Breast epithelium (tissue), 3 donors: ENCODE data around the gene STARD8.

Experiments
- POLR2A ChIP-seq: fragments of 450-650 bp; IDR thresholded peaks from one replicate; pipeline ENCODE4 v1.6.1; 2016; ENCODE audit warnings: antibody characterized with exemption, mild to moderate bottlenecking, moderate library complexity
- POLR2AphosphoS5 ChIP-seq, 3 donors: sonication (generic); formaldehyde crosslinking; IDR thresholded peaks; one replicate each; pipeline ENCODE4 v1.6.1; 2017; ENCODE audit warnings: antibody characterized with exemption in 3 of 3
- TF ChIP-seq, protein P1 (sequence below), 3 donors: fragments of 450-650 bp; IDR thresholded peaks; one replicate each; pipeline ENCODE4 v1.5.1; 2016 to 2017; ENCODE audit warnings: antibody characterized with exemption in 3 of 3, mild to moderate bottlenecking in 3 of 3, moderate library complexity in 3 of 3

DNA sequence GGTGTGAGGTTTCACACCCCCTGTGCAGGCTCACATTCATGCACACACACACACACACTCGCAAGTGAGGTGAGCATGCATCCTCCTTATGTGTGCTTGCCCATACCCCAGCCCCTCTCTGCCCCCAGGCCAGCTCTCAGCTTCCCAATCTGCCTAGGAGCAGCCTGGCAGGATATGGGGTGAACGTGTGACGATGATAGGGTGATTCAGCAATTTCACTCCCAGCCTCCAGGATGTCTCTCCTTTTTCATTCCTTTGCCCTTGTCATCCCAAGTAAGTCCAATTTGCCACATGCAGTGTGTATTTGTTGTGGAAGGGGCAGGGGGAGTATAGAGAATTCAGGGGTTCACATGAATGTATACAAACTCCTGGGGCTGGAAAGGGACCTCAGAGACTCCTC, 7.2 kb downstream of the STARD8 start:
- TF ChIP-seq, protein P1, sequence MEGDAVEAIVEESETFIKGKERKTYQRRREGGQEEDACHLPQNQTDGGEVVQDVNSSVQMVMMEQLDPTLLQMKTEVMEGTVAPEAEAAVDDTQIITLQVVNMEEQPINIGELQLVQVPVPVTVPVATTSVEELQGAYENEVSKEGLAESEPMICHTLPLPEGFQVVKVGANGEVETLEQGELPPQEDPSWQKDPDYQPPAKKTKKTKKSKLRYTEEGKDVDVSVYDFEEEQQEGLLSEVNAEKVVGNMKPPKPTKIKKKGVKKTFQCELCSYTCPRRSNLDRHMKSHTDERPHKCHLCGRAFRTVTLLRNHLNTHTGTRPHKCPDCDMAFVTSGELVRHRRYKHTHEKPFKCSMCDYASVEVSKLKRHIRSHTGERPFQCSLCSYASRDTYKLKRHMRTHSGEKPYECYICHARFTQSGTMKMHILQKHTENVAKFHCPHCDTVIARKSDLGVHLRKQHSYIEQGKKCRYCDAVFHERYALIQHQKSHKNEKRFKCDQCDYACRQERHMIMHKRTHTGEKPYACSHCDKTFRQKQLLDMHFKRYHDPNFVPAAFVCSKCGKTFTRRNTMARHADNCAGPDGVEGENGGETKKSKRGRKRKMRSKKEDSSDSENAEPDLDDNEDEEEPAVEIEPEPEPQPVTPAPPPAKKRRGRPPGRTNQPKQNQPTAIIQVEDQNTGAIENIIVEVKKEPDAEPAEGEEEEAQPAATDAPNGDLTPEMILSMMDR (IDR thresholded peaks at IDR 0.05), result no peak
- no peak for TF ChIP-seq POLR2A
- TF ChIP-seq POLR2AphosphoS5 (IDR thresholded peaks at IDR 0.05), result no peak
